HCT116 (cell line): ENCODE measurements around the gene GPR37. TPM values are rescaled to one million over a fixed set of nuclear protein-coding genes. Genes with fewer than 3 reads are reported as not detected.

ENCODE experiments used
- ATAC-seq: fragments of 200-7000 bp; cut with Tn5 transposase; 2 replicates; pipeline ENCODE4 v1.9.1; 2020; ENCODE audit warnings: mild to moderate bottlenecking, moderate library complexity
- BruUV-seq: library from RNA; stranded (reverse); fragments of 400-500 nt; replicated peaks from 2 replicates; lab custom pipeline; 2021; lab: Mats Ljungman, UMichigan
- CTCF ChIA-PET: fragments of 300-600 bp; sonication (Branson Sonifier 250); formaldehyde crosslinking; loops from one replicate; lab custom pipeline; 2021; ENCODE audit warnings: antibody characterized with exemption; lab: Charles Lee
- POLR2A ChIA-PET: fragments of 300-600, 350-600 bp; sonication (Branson Sonifier 250); formaldehyde crosslinking; loops from one replicate; lab custom pipeline; 2021; ENCODE audit warnings: antibody characterized with exemption; lab: Charles Lee
- RAD21 ChIA-PET, 2 experiments: fragments of 300-600 bp; sonication (Branson Sonifier 250); formaldehyde crosslinking; loops; one replicate each; lab custom pipeline; 2023; ENCODE audit warnings: low total read pairs in 2 of 2; ENCODE audit not compliant: uncharacterized antibody in 2 of 2, unreplicated experiment in 2 of 2, low non-redundant PET in 1 of 2; lab: Charles Lee
- DNase-seq: peaks from one replicate; pipeline ENCODE4 v3.0.0-alpha.2; 2010; ENCODE audit warnings: low read depth, low spot score
- H2AFZ ChIP-seq: fragments of 200-600 bp; shearing (Covaris generic), sonication (generic); 2 replicates; pipeline ENCODE4 v1.6.1; 2017; ENCODE audit warnings: low read depth, mixed run types, mixed read lengths, antibody characterized with exemption, low read length; ENCODE audit not compliant: poor library complexity, severe bottlenecking
- H3K27ac ChIP-seq: 2 replicates; pipeline ENCODE4 v1.5.1; 2012; ENCODE audit warnings: low read depth, low read length
- H3K27me3 ChIP-seq: fragments of 200-600 bp; sonication (generic); 2 replicates; pipeline ENCODE4 v1.6.1; 2016; ENCODE audit warnings: mixed run types, low read length, mixed read lengths; ENCODE audit not compliant: insufficient read depth
- H3K36me3 ChIP-seq, 2 experiments: fragments of 200-500 bp in 1 of 2; fragments of 200-600 bp in 1 of 2; sonication (Bioruptor generic) in 1 of 2; sonication (generic) in 1 of 2; 2 replicates each; pipeline versions ENCODE4 v1.5.1 to v1.6.1; 2014 to 2016; ENCODE audit warnings: low read length in 2 of 2, inconsistent platforms in 1 of 2, mixed read lengths in 1 of 2, mixed run types in 1 of 2; ENCODE audit not compliant: insufficient read depth in 2 of 2, control insufficient read depth in 1 of 2
- H3K4me1 ChIP-seq, 2 experiments: fragments of 200-600 bp in 1 of 2; sonication (generic) in 1 of 2; 2 replicates each; pipeline versions ENCODE4 v1.5.1 to v1.6.1; 2012 to 2017; ENCODE audit warnings: low read length in 2 of 2, inconsistent platforms in 1 of 2, mild to moderate bottlenecking in 1 of 2, mixed read lengths in 1 of 2, mixed run types in 1 of 2, moderate library complexity in 1 of 2; ENCODE audit not compliant: insufficient read depth in 2 of 2, control insufficient read depth in 1 of 2
- H3K4me2 ChIP-seq: fragments of 200-600 bp; sonication (generic); 2 replicates; pipeline ENCODE4 v1.6.1; 2017; ENCODE audit warnings: mixed run types, low read length, mixed read lengths
- H3K4me3 ChIP-seq, 2 experiments: fragments of 200-600 bp in 1 of 2; sonication (generic) in 1 of 2; replicated peaks in 1 of 2; 2 replicates each; pipeline ENCODE4 v1.5.1; 2011 to 2016; ENCODE audit warnings: low read length in 2 of 2, control low read depth in 1 of 2, low read depth in 1 of 2, mild to moderate bottlenecking in 1 of 2, mixed read lengths in 1 of 2, mixed run types in 1 of 2
- H3K79me2 ChIP-seq: fragments of 200-600 bp; sonication (generic); 2 replicates; pipeline ENCODE4 v1.6.1; 2017; ENCODE audit warnings: mild to moderate bottlenecking, mixed run types, low read length, moderate library complexity, mixed read lengths; ENCODE audit not compliant: insufficient read depth
- H3K9ac ChIP-seq: fragments of 200-600 bp; sonication (generic); 2 replicates; pipeline ENCODE4 v1.6.1; 2016; ENCODE audit warnings: low read length, mixed read lengths
- H3K9me2 ChIP-seq: fragments of 200-600 bp; sonication (generic), shearing (Covaris generic); 2 replicates; pipeline ENCODE4 v1.6.1; 2017; ENCODE audit warnings: mixed run types, mild to moderate bottlenecking, moderate library complexity; ENCODE audit not compliant: insufficient read depth
- H3K9me3 ChIP-seq, 2 experiments: fragments of 200-500 bp in 1 of 2; fragments of 200-600 bp in 1 of 2; sonication (Bioruptor generic) in 1 of 2; sonication (generic) in 1 of 2; 2 replicates each; pipeline ENCODE4 v1.6.1; 2014 to 2017; ENCODE audit warnings: low read length in 2 of 2, mixed read lengths in 2 of 2, inconsistent platforms in 1 of 2, low read depth in 1 of 2, mild to moderate bottlenecking in 1 of 2, mixed run types in 1 of 2, moderate library complexity in 1 of 2; ENCODE audit not compliant: control insufficient read depth in 1 of 2, insufficient read depth in 1 of 2
- H4K20me1 ChIP-seq: fragments of 200-600 bp; sonication (generic), shearing (Covaris generic); 2 replicates; pipeline ENCODE4 v1.6.1; 2017; ENCODE audit warnings: mixed run types, mild to moderate bottlenecking, moderate library complexity; ENCODE audit not compliant: insufficient read depth
- ATF3 ChIP-seq: IDR thresholded peaks from 2 replicates; pipeline ENCODE4 v1.6.1; 2012
- CBX3 ChIP-seq: IDR thresholded peaks from 2 replicates; pipeline ENCODE4 v1.6.1; 2012; ENCODE audit warnings: low read depth
- CEBPB ChIP-seq: IDR thresholded peaks from 2 replicates; pipeline ENCODE4 v1.6.1; 2012; ENCODE audit warnings: low read depth
- CTCF ChIP-seq, 3 experiments: fragments of 200-600 bp in 1 of 3; sonication (generic) in 1 of 3; IDR thresholded peaks in 2 of 3; conservative IDR thresholded peaks in 1 of 3; 2 replicates each; pipeline ENCODE4 v1.5.1; 2012 to 2017; ENCODE audit warnings: low read depth in 2 of 3, low read length in 2 of 3, antibody characterized with exemption in 1 of 3, borderline replicate concordance in 1 of 3, control low read depth in 1 of 3, mild to moderate bottlenecking in 1 of 3, mixed read lengths in 1 of 3, mixed run types in 1 of 3, moderate library complexity in 1 of 3; ENCODE audit not compliant: insufficient read depth in 1 of 3
- EGR1 ChIP-seq: IDR thresholded peaks from 2 replicates; pipeline ENCODE4 v1.6.1; 2012; ENCODE audit warnings: low read depth
- EZH2phosphoT487 ChIP-seq: fragments of 200-600 bp; IDR thresholded peaks from 2 replicates; pipeline ENCODE4 v1.6.1; 2018; ENCODE audit warnings: antibody characterized with exemption, borderline replicate concordance
- FOSL1 ChIP-seq: IDR thresholded peaks from 2 replicates; pipeline ENCODE4 v1.6.1; 2012; ENCODE audit warnings: low read depth
- JUND ChIP-seq: IDR thresholded peaks from 2 replicates; pipeline ENCODE4 v1.6.1; 2012
- MAX ChIP-seq: IDR thresholded peaks from 2 replicates; pipeline ENCODE4 v1.6.1; 2012
- POLR2A ChIP-seq: IDR thresholded peaks from 2 replicates; pipeline ENCODE4 v1.7.0; 2011; ENCODE audit warnings: borderline replicate concordance; ENCODE audit not compliant: insufficient read depth, insufficient read length; ENCODE audit errors: extremely low read depth
- POLR2AphosphoS5 ChIP-seq: IDR thresholded peaks from 2 replicates; pipeline ENCODE4 v1.6.1; 2011; ENCODE audit warnings: mild to moderate bottlenecking, low read depth, low read length, moderate library complexity
- RAD21 ChIP-seq: IDR thresholded peaks from 2 replicates; pipeline ENCODE4 v1.6.1; 2012; ENCODE audit warnings: low read depth, mild to moderate bottlenecking
- REST ChIP-seq: IDR thresholded peaks from 2 replicates; pipeline ENCODE4 v1.6.1; 2012; ENCODE audit warnings: low read depth
- SIN3A ChIP-seq: IDR thresholded peaks from 2 replicates; pipeline ENCODE4 v1.6.1; 2012; ENCODE audit warnings: low read depth
- SP1 ChIP-seq: IDR thresholded peaks from 2 replicates; pipeline ENCODE4 v1.6.1; 2012; ENCODE audit warnings: low read depth
- SRF ChIP-seq: IDR thresholded peaks from 2 replicates; pipeline ENCODE4 v1.6.1; 2012; ENCODE audit warnings: low read depth
- YY1 ChIP-seq: IDR thresholded peaks from 2 replicates; pipeline ENCODE4 v1.6.1; 2011; ENCODE audit warnings: low read length, low read depth, moderate library complexity, mild to moderate bottlenecking; ENCODE audit not compliant: insufficient replicate concordance; ENCODE audit errors: extremely low read depth
- ZBTB33 ChIP-seq: IDR thresholded peaks from 2 replicates; pipeline ENCODE4 v1.6.1; 2011; ENCODE audit warnings: mild to moderate bottlenecking, low read length, moderate library complexity; ENCODE audit not compliant: insufficient replicate concordance; ENCODE audit errors: extremely low read depth
- ZFX ChIP-seq: fragments of 450-650 bp; IDR thresholded peaks from 2 replicates; pipeline ENCODE4 v1.6.1; 2017
- ZNF274 ChIP-seq: fragments of 200-500 bp; sonication (Bioruptor generic); IDR thresholded peaks from 2 replicates; pipeline ENCODE4 v1.6.1; 2014; ENCODE audit warnings: mild to moderate bottlenecking, low read depth, low read length, inconsistent platforms
- intact Hi-C: fragments of 100-400 bp; cut with micrococcal nuclease; formaldehyde crosslinking; loops from 2 replicates; pipeline ENCODE4 v1.10.0; 2022
- total RNA-seq: library from RNA; stranded (reverse); gene quantifications from one replicate; pipeline ENCODE4 v1.2.1, GENCODE V29; 2021; ENCODE audit not compliant: unreplicated experiment

Gene GPR37
- total RNA-seq, 1 experiment from 2014 or later, result 2.2 TPM

GRCh38 chr7:124800386-124800785 lies 34.8 kb upstream of the GPR37 start:
- H3K4me1 ChIP-seq, result no peaks in the 10 kb centered on the region
- no peaks in the 10 kb centered on the region for H3K9me3 ChIP-seq
- H3K9ac ChIP-seq, result no peak overlapping the region
- no peak overlapping the region for H3K27ac ChIP-seq
- RAD21 ChIA-PET, result no interaction called here
- no peak overlapping the region for H3K4me2 ChIP-seq
- H3K36me3 ChIP-seq, result no peaks in the 10 kb centered on the region
- H3K79me2 ChIP-seq, result no peaks in the 10 kb centered on the region
- no peak for ATAC-seq
- TF ChIP-seq CBX3 (no peak), POLR2AphosphoS5 (no peak), EGR1 (no peak), ZFX (no peak), FOSL1 (no peak), SRF (no peak), ATF3 (no peak), ZNF274 (no peak), EZH2phosphoT487 (no peak), SP1 (no peak), RAD21 (no peak), ZBTB33 (no peak), REST (no peak), MAX (no peak), YY1 (no peak), CTCF (IDR thresholded peaks at IDR 0.05 in 2 of 3, conservative IDR thresholded peaks at IDR 0.05 in 1 of 3; ENCODE audit: borderline replicate concordance in 1 of 3, insufficient read depth in 1 of 3, low read depth in 2 of 3, low read length in 2 of 3) (no peak), CEBPB (no peak), SIN3A (no peak), POLR2A (no peak), JUND (no peak)
- TF ChIP-seq, all 23 proteins: peak for 0
- BruUV-seq, result no TSS peak
- H3K27me3 ChIP-seq, result no peaks in the 10 kb centered on the region
- intact Hi-C loops, result no loop called here
- no peaks in the 10 kb centered on the region for H4K20me1 ChIP-seq
- CTCF ChIA-PET, result no interaction called here
- H3K4me3 ChIP-seq, result no peak overlapping the region
- POLR2A ChIA-PET, result no interaction called here
- no peak for DNase-seq
- no peaks in the 10 kb centered on the region for H3K9me2 ChIP-seq
- H2AFZ ChIP-seq, result no peak overlapping the region
